ENCODE results near the gene GPC4.
A peak's percentile ranks its signal among the peaks of the same experiment; 100 is the strongest.

GPC4 gene

GRCh38 chrX:133402042-133402453 lies 13.2 kb downstream of the GPC4 start:
- TF ChIP-seq, protein P1, sequence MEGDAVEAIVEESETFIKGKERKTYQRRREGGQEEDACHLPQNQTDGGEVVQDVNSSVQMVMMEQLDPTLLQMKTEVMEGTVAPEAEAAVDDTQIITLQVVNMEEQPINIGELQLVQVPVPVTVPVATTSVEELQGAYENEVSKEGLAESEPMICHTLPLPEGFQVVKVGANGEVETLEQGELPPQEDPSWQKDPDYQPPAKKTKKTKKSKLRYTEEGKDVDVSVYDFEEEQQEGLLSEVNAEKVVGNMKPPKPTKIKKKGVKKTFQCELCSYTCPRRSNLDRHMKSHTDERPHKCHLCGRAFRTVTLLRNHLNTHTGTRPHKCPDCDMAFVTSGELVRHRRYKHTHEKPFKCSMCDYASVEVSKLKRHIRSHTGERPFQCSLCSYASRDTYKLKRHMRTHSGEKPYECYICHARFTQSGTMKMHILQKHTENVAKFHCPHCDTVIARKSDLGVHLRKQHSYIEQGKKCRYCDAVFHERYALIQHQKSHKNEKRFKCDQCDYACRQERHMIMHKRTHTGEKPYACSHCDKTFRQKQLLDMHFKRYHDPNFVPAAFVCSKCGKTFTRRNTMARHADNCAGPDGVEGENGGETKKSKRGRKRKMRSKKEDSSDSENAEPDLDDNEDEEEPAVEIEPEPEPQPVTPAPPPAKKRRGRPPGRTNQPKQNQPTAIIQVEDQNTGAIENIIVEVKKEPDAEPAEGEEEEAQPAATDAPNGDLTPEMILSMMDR (IDR thresholded peaks at IDR 0.05; ENCODE audit: low read depth, low read length), result no peak
- no peak overlapping the region for H3K4me3 ChIP-seq (replicated peaks in 1 of 2; ENCODE audit: low read depth in 2 of 2, low read length in 2 of 2)
- DNase-seq (ENCODE audit: low read depth in 2 of 2), result peak; percentile 9 to 27

DNA sequence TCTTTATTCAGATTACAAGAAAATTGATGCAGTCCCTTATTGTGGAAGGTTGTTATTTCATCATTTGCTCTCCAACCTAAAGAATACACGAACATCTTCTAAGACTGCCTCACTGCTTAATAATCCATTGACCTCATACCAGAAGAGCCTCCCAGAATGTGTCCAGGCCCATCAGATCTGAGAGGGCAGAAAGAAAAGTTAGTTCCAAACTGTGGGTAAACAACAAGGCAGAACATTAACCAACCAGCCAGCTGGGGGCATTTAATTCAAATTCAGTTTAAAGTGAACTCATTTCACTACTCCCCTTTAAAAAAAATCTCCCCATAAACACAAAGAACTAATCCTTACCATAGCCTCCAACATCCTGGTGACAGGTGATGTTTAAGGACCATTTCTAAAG lies 13.8 kb downstream of the GPC4 start:
- DNase-seq (ENCODE audit: low read depth in 2 of 2), result no peak
- H3K4me3 ChIP-seq (replicated peaks in 1 of 2; ENCODE audit: low read depth in 2 of 2, low read length in 2 of 2), result no peak overlapping the region
- TF ChIP-seq, protein P1 (IDR thresholded peaks at IDR 0.05; ENCODE audit: low read depth, low read length), result no peak

GRCh38 chrX:133399411-133399810 lies 15.9 kb downstream of the GPC4 start:
- no peak overlapping the region for H3K4me3 ChIP-seq (replicated peaks in 1 of 2; ENCODE audit: low read depth in 2 of 2, low read length in 2 of 2)
- TF ChIP-seq, protein P1 (IDR thresholded peaks at IDR 0.05; ENCODE audit: low read depth, low read length), result no peak
- DNase-seq (ENCODE audit: low read depth in 2 of 2), result no peak

DNA sequence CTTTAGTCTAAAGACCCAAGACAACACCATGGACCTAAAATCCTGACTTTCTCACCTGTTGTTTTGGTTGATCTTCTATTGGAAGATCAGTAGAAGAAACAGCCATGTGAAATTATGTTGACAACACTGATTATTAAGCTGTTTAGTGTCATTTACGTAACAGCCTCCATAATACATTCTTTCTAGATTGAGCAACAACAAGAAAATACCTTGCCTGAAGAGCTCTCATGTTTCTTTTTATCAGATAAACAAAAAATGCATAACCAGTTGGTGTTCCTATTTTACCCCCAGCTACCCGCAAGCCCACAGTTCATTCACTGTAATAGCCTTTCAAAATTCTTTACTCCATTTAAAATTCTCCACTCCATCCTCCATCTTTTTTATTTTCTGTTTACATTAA lies 20.5 kb downstream of the GPC4 start:
- H3K4me3 ChIP-seq (replicated peaks in 1 of 2; ENCODE audit: low read depth in 2 of 2, low read length in 2 of 2), result no peak overlapping the region
- TF ChIP-seq, protein P1 (IDR thresholded peaks at IDR 0.05; ENCODE audit: low read depth, low read length), result no peak
- DNase-seq (ENCODE audit: low read depth in 2 of 2), result no peak

DNA sequence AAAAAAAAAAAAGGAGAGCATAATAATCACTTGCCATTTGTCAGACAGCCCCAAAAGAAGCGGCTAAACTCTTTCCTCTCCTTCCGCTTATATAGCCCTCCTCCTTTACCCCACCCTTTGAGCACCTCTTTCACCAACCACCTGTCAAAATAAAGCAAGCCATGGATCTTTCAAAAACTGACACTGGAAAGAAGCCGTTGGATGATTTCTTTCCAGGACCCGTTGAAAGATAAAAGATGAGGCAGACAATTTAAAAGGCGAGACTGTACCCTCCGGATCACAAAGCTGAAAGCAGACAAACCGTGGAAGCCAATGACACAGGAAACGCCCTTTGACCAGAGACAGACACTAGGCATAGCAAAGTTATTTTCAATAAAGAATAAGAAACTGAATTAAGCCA lies 22.6 kb downstream of the GPC4 start:
- no peak for DNase-seq (ENCODE audit: low read depth in 2 of 2)
- TF ChIP-seq, protein P1 (IDR thresholded peaks at IDR 0.05; ENCODE audit: low read depth, low read length), result no peak
- no peak overlapping the region for H3K4me3 ChIP-seq (replicated peaks in 1 of 2; ENCODE audit: low read depth in 2 of 2, low read length in 2 of 2)

GRCh38 chrX:133391111-133391510 lies 24.2 kb downstream of the GPC4 start:
- H3K4me3 ChIP-seq (replicated peaks in 1 of 2; ENCODE audit: low read depth in 2 of 2, low read length in 2 of 2), result no peak overlapping the region
- TF ChIP-seq, protein P1 (IDR thresholded peaks at IDR 0.05; ENCODE audit: low read depth, low read length), result no peak
- DNase-seq (ENCODE audit: low read depth in 2 of 2), result no peak

- TF ChIP-seq, protein P1 (IDR thresholded peaks at IDR 0.05; ENCODE audit: low read depth, low read length), result no peak
- no peak for DNase-seq (ENCODE audit: low read depth in 2 of 2)
Observed at GRCh38 chrX:133390676-133391075, 24.6 kb downstream of the GPC4 start.

More at GRCh38 chrX:133390676-133391075, 24.6 kb downstream of the GPC4 start:
- no peak overlapping the region for H3K4me3 ChIP-seq (replicated peaks in 1 of 2; ENCODE audit: low read depth in 2 of 2, low read length in 2 of 2)

All from cardiac fibroblast (primary cell).